HepG2 (cell line): ENCODE measurements around the gene CDC37L1. TPM values are rescaled to one million over a fixed set of nuclear protein-coding genes. Genes with fewer than 3 reads are reported as not detected.
A peak's percentile ranks its signal among the peaks of the same experiment; 100 is the strongest.

Experiments used
- BHLHE40 ChIP-seq: IDR thresholded peaks from 2 replicates; pipeline ENCODE4 v1.6.1; 2011; ENCODE audit warnings: low read length, improper control_type of control experiment
- DR1 ChIP-seq: sonication (generic); formaldehyde crosslinking; IDR thresholded peaks from 2 replicates; pipeline ENCODE4 v1.8.0; 2021; ENCODE audit warnings: mild to moderate bottlenecking, missing genetic modification reagents, inconsistent platforms
- ELF1 ChIP-seq: sonication (generic); formaldehyde crosslinking; IDR thresholded peaks from 2 replicates; pipeline ENCODE4 v1.4.0; 2020; ENCODE audit warnings: missing genetic modification reagents
- HMG20B ChIP-seq: conservative IDR thresholded peaks from 2 replicates; pipeline ENCODE4 v1.6.1; 2016; ENCODE audit warnings: missing genetic modification reagents, missing compliant biosample characterization
- HNRNPLL ChIP-seq: fragments of 200-400 bp; formaldehyde crosslinking; IDR thresholded peaks from 2 replicates; pipeline ENCODE4 v1.6.1; 2017; ENCODE audit warnings: mild to moderate bottlenecking, low read depth, low read length; ENCODE audit not compliant: poor library complexity, severe bottlenecking
- KDM6A ChIP-seq: IDR thresholded peaks from 2 replicates; pipeline ENCODE4 v1.6.1; 2016; ENCODE audit warnings: low read depth
- NR3C1 ChIP-seq: sonication (generic); formaldehyde crosslinking; IDR thresholded peaks from 2 replicates; pipeline ENCODE4 v1.4.0; 2020; ENCODE audit warnings: missing genetic modification reagents
- PHF21A ChIP-seq: sonication (generic); formaldehyde crosslinking; IDR thresholded peaks from 2 replicates; pipeline ENCODE4 v1.5.0; 2020; ENCODE audit warnings: mild to moderate bottlenecking, missing genetic modification reagents
- SRSF9 ChIP-seq: fragments of 200-400 bp; formaldehyde crosslinking; IDR thresholded peaks from 2 replicates; pipeline ENCODE4 v1.6.1; 2018; ENCODE audit warnings: borderline replicate concordance, mild to moderate bottlenecking, low read depth, low read length; ENCODE audit not compliant: insufficient read depth, poor library complexity, severe bottlenecking
- TCF7 ChIP-seq: sonication (generic); IDR thresholded peaks from 2 replicates; pipeline ENCODE4 v1.6.1; 2016; ENCODE audit warnings: antibody characterized with exemption, low read depth
- ZBTB3 ChIP-seq: sonication (generic); formaldehyde crosslinking; IDR thresholded peaks from 2 replicates; pipeline ENCODE4 v1.4.0; 2020; ENCODE audit warnings: low read depth, mild to moderate bottlenecking, moderate library complexity, missing genetic modification reagents, borderline replicate concordance
- ZFP1 ChIP-seq: IDR thresholded peaks from 2 replicates; pipeline ENCODE4 v1.6.1; 2016
- ZNF253 ChIP-seq: sonication (generic); formaldehyde crosslinking; IDR thresholded peaks from 2 replicates; pipeline ENCODE4 v1.8.0; 2022; ENCODE audit warnings: mild to moderate bottlenecking, missing genetic modification reagents, borderline replicate concordance
- ZNF549 ChIP-seq: sonication (generic); formaldehyde crosslinking; IDR thresholded peaks from 2 replicates; pipeline ENCODE4 v1.5.0; 2020; ENCODE audit warnings: missing genetic modification reagents
- ZNF687 ChIP-seq: sonication (generic); formaldehyde crosslinking; IDR thresholded peaks from 2 replicates; pipeline ENCODE4 v1.5.1; 2020; ENCODE audit warnings: mild to moderate bottlenecking, missing genetic modification reagents, moderate library complexity
- ZNF691 ChIP-seq: sonication (generic); formaldehyde crosslinking; IDR thresholded peaks from 2 replicates; pipeline ENCODE4 v1.4.0; 2020; ENCODE audit warnings: missing genetic modification reagents, low read depth, mild to moderate bottlenecking, borderline replicate concordance
- ZNF749 ChIP-seq: sonication (generic); formaldehyde crosslinking; IDR thresholded peaks from 2 replicates; pipeline ENCODE4 v1.8.0; 2022; ENCODE audit warnings: mild to moderate bottlenecking, missing genetic modification reagents, moderate library complexity, borderline replicate concordance
- ZNF761 ChIP-seq: sonication (generic); formaldehyde crosslinking; conservative IDR thresholded peaks from 2 replicates; pipeline ENCODE4 v1.4.0; 2020; ENCODE audit warnings: mild to moderate bottlenecking, missing genetic modification reagents
- polyA plus RNA-seq, 8 experiments: library from polyadenylated mRNA; depleted of rRNA in 3 of 8; stranded (reverse) in 7 of 8; unstranded in 1 of 8; fragments of >200 nt; fragmentation: Illumina TruSeq in 4 of 8; extraction: Trizol in 4 of 8; gene quantifications; 2 replicates each; pipeline versions ENCODE4 v1.2.1 to v1.2.3, GENCODE V29; 2011 to 2016; ENCODE audit warnings: low read depth in 4 of 8, missing spikeins in 1 of 8, mixed read lengths in 1 of 8; ENCODE audit not compliant: insufficient read depth in 1 of 8
- total RNA-seq, 5 experiments: library from RNA; depleted of rRNA; stranded (reverse); fragments of >200 nt; fragmentation: Illumina TruSeq; extraction: Trizol; gene quantifications; 2 replicates each; pipeline ENCODE4 v1.2.3, GENCODE V29; 2016; ENCODE audit warnings: low read depth in 1 of 5
- TF ChIP-seq, protein P1 (sequence below): sonication (generic); formaldehyde crosslinking; IDR thresholded peaks from 2 replicates; pipeline ENCODE4 v1.8.1; 2023; ENCODE audit warnings: mild to moderate bottlenecking, moderate library complexity, missing genetic modification reagents
- TF ChIP-seq, protein P2 (sequence below): sonication (generic); formaldehyde crosslinking; IDR thresholded peaks from 2 replicates; pipeline ENCODE4 v1.5.0; 2020; ENCODE audit warnings: mild to moderate bottlenecking, missing genetic modification reagents

CDC37L1 gene
- total and polyA plus RNA-seq, 2 of the 13 experiments (the other 11 are each of a cell fraction or from before 2014, with no cell fraction given): 5.5 to 17.0 TPM

DNA sequence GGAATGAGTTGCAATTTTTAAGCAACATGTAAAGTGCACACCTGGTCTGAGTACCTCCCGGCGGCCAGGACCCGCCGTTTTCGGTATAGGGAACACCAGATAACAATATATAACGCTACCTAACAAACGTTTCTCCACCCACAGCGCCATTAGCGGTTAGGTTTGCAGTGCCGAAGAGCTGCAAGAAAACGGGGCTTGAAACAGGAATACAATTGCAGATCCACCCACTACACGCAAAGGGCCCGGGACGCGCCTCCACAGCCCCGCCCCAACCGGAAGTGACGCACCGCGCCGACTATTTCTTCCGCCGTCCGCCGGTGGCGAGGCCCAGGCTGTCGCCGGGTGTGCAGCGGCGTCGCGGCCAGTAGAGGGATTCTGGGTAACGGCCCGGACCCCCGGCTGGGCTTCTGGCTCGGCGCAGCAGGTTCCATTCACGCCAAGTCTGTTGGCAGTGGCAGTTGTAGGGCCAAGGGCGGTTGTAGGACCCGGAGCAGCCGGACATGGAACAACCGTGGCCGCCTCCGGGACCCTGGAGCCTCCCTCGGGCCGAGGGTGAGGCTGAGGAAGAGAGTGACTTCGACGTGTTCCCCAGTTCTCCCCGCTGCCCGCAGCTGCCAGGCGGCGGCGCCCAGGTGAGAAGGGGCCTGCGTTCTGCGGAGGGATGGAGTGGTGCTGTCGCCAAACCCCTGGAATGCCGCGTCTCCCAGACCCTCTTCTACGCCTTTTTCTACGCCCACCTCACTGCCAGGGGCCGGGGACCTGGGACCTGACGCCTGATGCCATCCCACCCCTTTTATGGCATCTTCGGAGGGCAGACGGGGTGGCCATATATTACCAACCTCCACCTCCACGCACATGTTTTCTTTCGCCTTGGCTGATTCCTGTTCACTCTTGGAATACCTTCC lies at the start of gene CDC37L1 (continued):
- TF ChIP-seq ZNF253 (CRISPR knock-in tag) (peak; percentile 50; the same call in 1 of the 2 replicates), TCF7 (no peak), DR1 (CRISPR knock-in tag) (peak; percentile 91), HNRNPLL (peak; percentile 93), ZBTB3 (no peak; the same call in 1 of the 2 replicates), PHF21A (CRISPR knock-in tag) (peak; percentile 75), KDM6A (0 out of 2 replicates have a peak, but pooled peaks have one; percentile 26), HMG20B (CRISPR knock-in tag) (0 out of 2 replicates have a peak, but pooled peaks have one; percentile 21), ZNF549 (CRISPR knock-in tag) (no peak), NR3C1 (CRISPR knock-in tag) (no peak), ZNF687 (peak; percentile 98), ZNF761 (CRISPR knock-in tag) (no peak), ZNF691 (CRISPR knock-in tag) (peak; percentile 69; the same call in 1 of the 2 replicates), ELF1 (peak; percentile 85), ZNF749 (CRISPR knock-in tag) (peak; percentile 91), ZFP1 (CRISPR knock-in tag) (no peak; the same call in 1 of the 2 replicates), BHLHE40 (no peak), SRSF9 (no peak)
- TF ChIP-seq, protein P1, sequence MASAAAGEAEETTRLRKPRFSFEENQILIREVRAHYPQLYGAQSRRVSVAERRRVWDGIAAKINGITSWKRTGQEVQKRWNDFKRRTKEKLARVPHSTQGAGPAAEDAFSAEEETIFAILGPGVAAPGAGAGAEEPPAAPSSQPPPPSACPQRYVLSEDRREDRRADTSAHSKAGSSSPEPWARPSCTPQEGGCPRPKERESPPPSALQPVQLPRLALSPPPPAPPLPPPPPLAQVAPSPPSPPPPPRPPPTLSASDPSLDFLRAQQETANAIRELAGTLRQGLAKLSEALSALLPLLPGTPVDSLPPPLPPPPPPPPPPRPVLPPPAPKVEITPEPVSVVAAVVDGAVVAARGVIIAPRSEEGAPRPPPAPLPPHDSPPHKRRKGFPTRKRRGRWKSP: peak; percentile 90
- TF ChIP-seq, protein P2, sequence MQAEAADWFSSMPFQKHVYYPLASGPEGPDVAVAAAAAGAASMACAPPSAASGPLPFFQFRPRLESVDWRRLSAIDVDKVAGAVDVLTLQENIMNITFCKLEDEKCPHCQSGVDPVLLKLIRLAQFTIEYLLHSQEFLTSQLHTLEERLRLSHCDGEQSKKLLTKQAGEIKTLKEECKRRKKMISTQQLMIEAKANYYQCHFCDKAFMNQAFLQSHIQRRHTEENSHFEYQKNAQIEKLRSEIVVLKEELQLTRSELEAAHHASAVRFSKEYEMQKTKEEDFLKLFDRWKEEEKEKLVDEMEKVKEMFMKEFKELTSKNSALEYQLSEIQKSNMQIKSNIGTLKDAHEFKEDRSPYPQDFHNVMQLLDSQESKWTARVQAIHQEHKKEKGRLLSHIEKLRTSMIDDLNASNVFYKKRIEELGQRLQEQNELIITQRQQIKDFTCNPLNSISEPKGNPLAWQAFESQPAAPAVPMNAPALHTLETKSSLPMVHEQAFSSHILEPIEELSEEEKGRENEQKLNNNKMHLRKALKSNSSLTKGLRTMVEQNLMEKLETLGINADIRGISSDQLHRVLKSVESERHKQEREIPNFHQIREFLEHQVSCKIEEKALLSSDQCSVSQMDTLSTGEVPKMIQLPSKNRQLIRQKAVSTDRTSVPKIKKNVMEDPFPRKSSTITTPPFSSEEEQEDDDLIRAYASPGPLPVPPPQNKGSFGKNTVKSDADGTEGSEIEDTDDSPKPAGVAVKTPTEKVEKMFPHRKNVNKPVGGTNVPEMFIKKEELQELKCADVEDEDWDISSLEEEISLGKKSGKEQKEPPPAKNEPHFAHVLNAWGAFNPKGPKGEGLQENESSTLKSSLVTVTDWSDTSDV (CRISPR knock-in tag): peak; percentile 27; the same call in 1 of the 2 replicates
